ENCODE measurements around the gene P3H2. TPM values are rescaled to one million over a fixed set of nuclear protein-coding genes. Genes with fewer than 3 reads are reported as not detected.

The P3H2 gene
- total and polyA plus RNA-seq, 9 of the 15 experiments (the other 6 are each of a cell fraction or from before 2014, with no cell fraction given): 0.04 to 0.26 (median 0.22) TPM; not detected in 6

DNA sequence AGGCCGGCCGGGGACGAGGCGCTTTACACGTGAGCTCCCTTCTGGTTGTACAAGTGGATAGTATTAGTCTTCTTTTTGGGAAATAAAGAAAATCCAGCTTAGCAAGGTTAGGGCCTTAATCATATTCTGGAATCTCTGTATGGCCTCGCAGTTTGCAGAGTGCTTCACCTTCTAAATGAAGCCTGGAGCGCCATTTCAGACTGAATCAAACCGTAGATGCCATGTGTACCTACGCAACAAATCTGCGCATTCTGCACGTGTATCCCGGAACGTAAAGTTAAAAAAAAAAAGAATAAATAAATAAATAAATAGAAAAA lies 322 bp upstream of the P3H2 start:
- DNase-seq (ENCODE audit: extremely low read depth in 1 of 4, low spot score in 3 of 4): no peak
- no peak for ATAC-seq
- no peaks in the 10 kb centered on the region for H4K20me1 ChIP-seq (replicated peaks; ENCODE audit: control insufficient read depth, insufficient read depth, low read length)
- ChIA-PET POLR2A (no interaction called here), CTCF (ENCODE audit: low intra/inter-chr PET ratio) (no interaction called here)
- H3K9ac ChIP-seq (ENCODE audit: insufficient read depth in 1 of 2, low read depth in 2 of 2, low read length in 2 of 2): no peak overlapping the region
- no peaks in the 10 kb centered on the region for H3K4me1 ChIP-seq (replicated peaks in 1 of 2; ENCODE audit: control insufficient read depth in 2 of 2, insufficient read depth in 2 of 2, low read length in 2 of 2)
- in situ Hi-C loops (cut with MboI): no loop called here
- BruUV-seq (replicated peaks): no TSS peak
- no peak overlapping the region for H3K4me3 ChIP-seq
- H3K9me3 ChIP-seq (replicated peaks; ENCODE audit: control insufficient read depth, insufficient read depth, low read depth, low read length): no peaks in the 10 kb centered on the region
- no peak overlapping the region for H3K27ac ChIP-seq (ENCODE audit: extremely low read depth, low read depth, low read length)
- intact Hi-C loops (cut with micrococcal nuclease): no loop called here
- H2AFZ ChIP-seq (ENCODE audit: low read depth, low read length): no peak overlapping the region
- H3K27me3 ChIP-seq (ENCODE audit: control insufficient read depth in 2 of 2, insufficient read depth in 2 of 2, low read length in 2 of 2): no peaks in the 10 kb centered on the region
- no peak overlapping the region for H3K4me2 ChIP-seq (ENCODE audit: insufficient read depth, low read length)
- 8% methylated on average over 13 of the region's 13 CpGs for WGBS (ENCODE audit: insufficient coverage, low coverage, missing lambda C conversion rate)
- no peaks in the 10 kb centered on the region for H3K36me3 ChIP-seq (ENCODE audit: control insufficient read depth, insufficient read depth, low read length)
- H3K9me1 ChIP-seq (ENCODE audit: control insufficient read depth, insufficient read depth, low read length): no peaks in the 10 kb centered on the region
- no peaks in the 10 kb centered on the region for H3K79me2 ChIP-seq (ENCODE audit: control insufficient read depth, insufficient read depth, low read length)
- no peak for FAIRE-seq
- TF ChIP-seq CREBBP (IDR thresholded peaks at IDR 0.05; ENCODE audit: low read depth, low read length) (no peak), SLC30A9 (CRISPR knock-in tag; IDR thresholded peaks at IDR 0.05) (no peak), CEBPG (CRISPR knock-in tag; IDR thresholded peaks at IDR 0.05) (no peak), CEBPG (tag; conservative IDR thresholded peaks at IDR 0.05 in 1 of 2, IDR thresholded peaks at IDR 0.05 in 1 of 2) (no peak), MEF2A (IDR thresholded peaks at IDR 0.05; ENCODE audit: control insufficient read depth, low read depth, low read length) (no peak), ZNF445 (CRISPR knock-in tag; IDR thresholded peaks at IDR 0.05; ENCODE audit: low read depth) (no peak), MYNN (IDR thresholded peaks at IDR 0.05) (no peak), MYNN (CRISPR knock-in tag; IDR thresholded peaks at IDR 0.05) (no peak), SOX6 (IDR thresholded peaks at IDR 0.05) (no peak), SRF (CRISPR knock-in tag; IDR thresholded peaks at IDR 0.05) (no peak), FOXK1 (CRISPR knock-in tag; IDR thresholded peaks at IDR 0.05; ENCODE audit: borderline replicate concordance) (no peak), RNF2 (IDR thresholded peaks at IDR 0.05) (no peak), FIP1L1 (IDR thresholded peaks at IDR 0.05; ENCODE audit: low read depth, low read length, poor library complexity, severe bottlenecking) (no peak), RBM14 (IDR thresholded peaks at IDR 0.05; ENCODE audit: borderline replicate concordance, insufficient read depth, low read depth, low read length) (no peak), ZNF695 (CRISPR knock-in tag; IDR thresholded peaks at IDR 0.05) (no peak), NFATC3 (IDR thresholded peaks at IDR 0.05) (no peak)
- TF ChIP-seq, protein P1, sequence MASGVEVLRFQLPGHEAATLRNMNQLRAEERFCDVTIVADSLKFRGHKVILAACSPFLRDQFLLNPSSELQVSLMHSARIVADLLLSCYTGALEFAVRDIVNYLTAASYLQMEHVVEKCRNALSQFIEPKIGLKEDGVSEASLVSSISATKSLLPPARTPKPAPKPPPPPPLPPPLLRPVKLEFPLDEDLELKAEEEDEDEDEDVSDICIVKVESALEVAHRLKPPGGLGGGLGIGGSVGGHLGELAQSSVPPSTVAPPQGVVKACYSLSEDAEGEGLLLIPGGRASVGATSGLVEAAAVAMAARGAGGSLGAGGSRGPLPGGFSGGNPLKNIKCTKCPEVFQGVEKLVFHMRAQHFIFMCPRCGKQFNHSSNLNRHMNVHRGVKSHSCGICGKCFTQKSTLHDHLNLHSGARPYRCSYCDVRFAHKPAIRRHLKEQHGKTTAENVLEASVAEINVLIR (CRISPR knock-in tag; IDR thresholded peaks at IDR 0.05): no peak
- TF ChIP-seq, protein P2, sequence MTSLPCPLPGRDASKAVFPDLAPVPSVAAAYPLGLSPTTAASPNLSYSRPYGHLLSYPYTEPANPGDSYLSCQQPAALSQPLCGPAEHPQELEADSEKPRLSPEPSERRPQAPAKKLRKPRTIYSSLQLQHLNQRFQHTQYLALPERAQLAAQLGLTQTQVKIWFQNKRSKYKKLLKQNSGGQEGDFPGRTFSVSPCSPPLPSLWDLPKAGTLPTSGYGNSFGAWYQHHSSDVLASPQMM (CRISPR knock-in tag; IDR thresholded peaks at IDR 0.05): no peak
